Colonic mucosa (tissue), 4 donors: Measurements from ENCODE around the gene PDE9A. TPM values are rescaled to one million over a fixed set of nuclear protein-coding genes. Genes with fewer than 3 reads are reported as not detected.
"Not testable (repeated sequence)": the region's sequence is repeated elsewhere in the genome, so short reads cannot be mapped to it uniquely, and the experiment has no call there.

Experiments
- DNase-seq: peaks from one replicate; pipeline ENCODE4 v3.0.0-alpha.2; 2020
- H3K27ac ChIP-seq: fragments of 200-600 bp; one replicate; pipeline ENCODE4 v1.8.0; 2021
- H3K27me3 ChIP-seq: fragments of 200-600 bp; one replicate; pipeline ENCODE4 v1.8.0; 2021
- H3K36me3 ChIP-seq: fragments of 200-600 bp; one replicate; pipeline ENCODE4 v1.8.0; 2021
- H3K4me1 ChIP-seq: fragments of 200-600 bp; one replicate; pipeline ENCODE4 v1.8.0; 2021; ENCODE audit warnings: mild to moderate bottlenecking
- H3K4me3 ChIP-seq: fragments of 200-600 bp; one replicate; pipeline ENCODE4 v1.8.0; 2021
- H3K9ac ChIP-seq, 2 donors: one replicate each; pipeline ENCODE4 v1.7.0; 2013; ENCODE audit warnings: control low read depth in 2 of 2, low read depth in 2 of 2, low read length in 2 of 2
- H3K9me3 ChIP-seq: fragments of 200-600 bp; one replicate; pipeline ENCODE4 v1.8.0; 2021
- intact Hi-C: fragments of 100-400 bp; cut with DNase I; formaldehyde crosslinking; loops from one replicate; pipeline ENCODE4 v1.14.1; 2022
- total RNA-seq, 2 donors: library from RNA; stranded (reverse); fragmentation: NEBNext Ultra II Directional in 1 of 2; extraction: Animal tissue kit (Norgen Biotek cat#: 25700) in 1 of 2; gene quantifications; one replicate each; pipeline ENCODE4 v1.2.1, GENCODE V29; 2021
- TF ChIP-seq, protein P1 (sequence below): fragments of 200-600 bp; IDR thresholded peaks from one replicate; pipeline ENCODE4 v1.8.0; 2022; ENCODE audit warnings: antibody characterized with exemption, mild to moderate bottlenecking
- donor health status: healthy.
- donor health status: DM: no; HTN: no; CAD: no.
- donor health status: DM: no; HTN: no; CAD: no.

The PDE9A gene
- total RNA-seq, 2 donors from 2014 or later = 37.5 to 56.0 TPM

- no peak overlapping the region for H3K9ac ChIP-seq
- no peaks in the 10 kb centered on the region for H3K27me3 ChIP-seq
- no peaks in the 10 kb centered on the region for H3K9me3 ChIP-seq
- H3K4me1 ChIP-seq = no peaks in the 10 kb centered on the region
- H3K36me3 ChIP-seq = no peaks in the 10 kb centered on the region
- H3K4me3 ChIP-seq = no peak overlapping the region
- intact Hi-C loops = no loop called here
- DNase-seq = peak; percentile 13
- TF ChIP-seq, protein P1, sequence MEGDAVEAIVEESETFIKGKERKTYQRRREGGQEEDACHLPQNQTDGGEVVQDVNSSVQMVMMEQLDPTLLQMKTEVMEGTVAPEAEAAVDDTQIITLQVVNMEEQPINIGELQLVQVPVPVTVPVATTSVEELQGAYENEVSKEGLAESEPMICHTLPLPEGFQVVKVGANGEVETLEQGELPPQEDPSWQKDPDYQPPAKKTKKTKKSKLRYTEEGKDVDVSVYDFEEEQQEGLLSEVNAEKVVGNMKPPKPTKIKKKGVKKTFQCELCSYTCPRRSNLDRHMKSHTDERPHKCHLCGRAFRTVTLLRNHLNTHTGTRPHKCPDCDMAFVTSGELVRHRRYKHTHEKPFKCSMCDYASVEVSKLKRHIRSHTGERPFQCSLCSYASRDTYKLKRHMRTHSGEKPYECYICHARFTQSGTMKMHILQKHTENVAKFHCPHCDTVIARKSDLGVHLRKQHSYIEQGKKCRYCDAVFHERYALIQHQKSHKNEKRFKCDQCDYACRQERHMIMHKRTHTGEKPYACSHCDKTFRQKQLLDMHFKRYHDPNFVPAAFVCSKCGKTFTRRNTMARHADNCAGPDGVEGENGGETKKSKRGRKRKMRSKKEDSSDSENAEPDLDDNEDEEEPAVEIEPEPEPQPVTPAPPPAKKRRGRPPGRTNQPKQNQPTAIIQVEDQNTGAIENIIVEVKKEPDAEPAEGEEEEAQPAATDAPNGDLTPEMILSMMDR = no peak
- H3K27ac ChIP-seq = no peak overlapping the region
Measured at GRCh38 chr21:42806509-42807140, 153.2 kb downstream of the PDE9A start.

GRCh38 chr21:42807293-42807895 is 154.0 kb downstream of the PDE9A start:
- not testable (repeated sequence) for H3K36me3 ChIP-seq

GRCh38 chr21:42807938-42808613 is 154.7 kb downstream of the PDE9A start:
- H3K27me3 ChIP-seq = no peaks in the 10 kb centered on the region
- no peak overlapping the region for H3K27ac ChIP-seq
- H3K4me1 ChIP-seq = no peaks in the 10 kb centered on the region
- H3K9me3 ChIP-seq = no peaks in the 10 kb centered on the region
- TF ChIP-seq, protein P1 = no peak
- no peak overlapping the region for H3K4me3 ChIP-seq
- no peak for DNase-seq
- intact Hi-C loops = no loop called here
- H3K36me3 ChIP-seq = no peaks in the 10 kb centered on the region
- no peak overlapping the region for H3K9ac ChIP-seq

More at GRCh38 chr21:42807293-42807895, 154.0 kb downstream of the PDE9A start:
- H3K4me3 ChIP-seq, intact Hi-C loops, H3K27ac ChIP-seq, H3K9me3 ChIP-seq, H3K27me3 ChIP-seq, H3K4me1 ChIP-seq, DNase-seq, H3K9ac ChIP-seq: not testable (repeated sequence)

GRCh38 chr21:42809171-42809570 is 155.8 kb downstream of the PDE9A start:
- no peaks in the 10 kb centered on the region for H3K36me3 ChIP-seq
- H3K27ac ChIP-seq = no peak overlapping the region
- intact Hi-C loops = no loop called here
- H3K4me3 ChIP-seq = no peak overlapping the region
- H3K9me3 ChIP-seq = no peaks in the 10 kb centered on the region
- no peak overlapping the region for H3K9ac ChIP-seq
- H3K4me1 ChIP-seq = no peaks in the 10 kb centered on the region
- TF ChIP-seq, protein P1 = no peak
- no peak for DNase-seq
- no peaks in the 10 kb centered on the region for H3K27me3 ChIP-seq

DNA sequence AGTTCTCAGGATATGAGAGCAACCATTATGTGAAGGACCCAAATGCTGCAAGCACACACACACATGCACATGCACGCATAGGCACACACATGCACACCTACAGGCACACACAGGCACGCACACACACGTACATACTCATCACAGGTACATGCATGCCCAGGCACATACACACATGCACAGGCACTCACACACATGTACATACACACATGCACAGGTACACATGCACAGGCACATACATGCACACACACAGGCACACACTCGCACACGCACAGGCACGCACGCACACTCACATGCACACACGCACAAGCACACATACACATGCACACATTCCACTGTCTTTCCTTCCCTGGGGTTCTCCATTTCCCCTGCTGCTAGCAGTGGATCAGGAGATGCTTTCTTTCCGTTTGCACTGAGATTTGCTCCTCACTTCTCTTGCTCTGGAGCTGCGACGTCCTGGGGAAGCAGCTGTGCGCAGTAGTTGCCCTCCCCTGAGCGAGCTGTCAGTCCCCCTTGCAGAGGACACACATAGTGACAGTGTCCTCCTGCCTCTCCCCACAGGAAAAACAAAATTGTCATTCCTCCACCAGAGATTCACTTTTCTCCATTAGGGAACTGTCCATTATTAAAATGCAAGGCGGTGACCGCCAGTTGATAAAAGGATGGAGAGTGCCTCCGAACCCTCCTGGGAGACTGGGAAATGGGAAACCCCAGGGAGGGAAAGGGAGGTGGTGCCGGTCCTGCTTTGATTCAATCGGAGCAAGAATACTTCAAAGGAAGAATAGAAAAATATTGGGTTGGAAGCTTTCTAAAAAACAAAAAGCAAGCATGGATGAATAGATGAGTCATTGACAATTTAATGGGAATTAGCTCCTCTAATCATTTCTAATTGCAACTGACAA is 156.4 kb downstream of the PDE9A start:
- Histone ChIP-seq H3K36me3 (no peaks in the 10 kb centered on the region), H3K9me3 (no peaks in the 10 kb centered on the region), H3K4me1 (no peaks in the 10 kb centered on the region), H3K9ac (no peak overlapping the region), H3K27ac (no peak overlapping the region), H3K4me3 (no peak overlapping the region), H3K27me3 (no peaks in the 10 kb centered on the region)
- intact Hi-C loops = loop anchor here (10.0 kb wide), 2 partner anchors 75 to 155 kb away; partner anchors contain the start of gene PDE9A
- TF ChIP-seq, protein P1 = no peak
- no peak for DNase-seq
